HG02885 (cell line): ENCODE results near the gene UGT1A7.
"Not testable (repeated sequence)": the region's sequence is repeated elsewhere in the genome, so short reads cannot be mapped to it uniquely, and the experiment has no call there.

Source experiments
- ATAC-seq: cut with Tn5 transposase; IDR thresholded peaks from one replicate; pipeline ENCODE4 v1.9.1; 2021; ENCODE audit warnings: mild to moderate bottlenecking; ENCODE audit not compliant: unreplicated experiment, poor library complexity

The UGT1A7 gene

DNA sequence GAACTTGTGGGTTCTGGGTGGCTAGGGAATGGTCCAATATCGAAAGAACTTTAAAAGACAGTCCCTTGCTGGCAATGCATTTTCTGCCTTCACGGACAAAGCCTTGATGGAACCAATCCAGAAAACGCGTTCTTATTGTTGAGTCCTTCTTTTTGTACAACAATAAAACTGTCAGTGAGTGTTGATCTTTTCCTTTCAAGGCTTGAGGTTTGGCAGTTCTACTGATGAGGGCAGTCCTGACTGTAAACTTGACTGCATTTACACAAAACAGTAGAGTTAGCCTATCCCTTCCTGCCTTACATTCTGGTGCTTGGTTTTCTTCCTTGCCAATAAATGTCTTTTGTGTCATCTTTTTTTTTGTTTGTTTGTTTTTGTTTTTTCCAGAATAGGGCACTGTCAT lies 2.5 kb upstream of the UGT1A7 start:
- no peak for ATAC-seq

- no peak for ATAC-seq
Measured at GRCh38 chr2:233680361-233681045, 1.2 kb upstream of the UGT1A7 start.

DNA sequence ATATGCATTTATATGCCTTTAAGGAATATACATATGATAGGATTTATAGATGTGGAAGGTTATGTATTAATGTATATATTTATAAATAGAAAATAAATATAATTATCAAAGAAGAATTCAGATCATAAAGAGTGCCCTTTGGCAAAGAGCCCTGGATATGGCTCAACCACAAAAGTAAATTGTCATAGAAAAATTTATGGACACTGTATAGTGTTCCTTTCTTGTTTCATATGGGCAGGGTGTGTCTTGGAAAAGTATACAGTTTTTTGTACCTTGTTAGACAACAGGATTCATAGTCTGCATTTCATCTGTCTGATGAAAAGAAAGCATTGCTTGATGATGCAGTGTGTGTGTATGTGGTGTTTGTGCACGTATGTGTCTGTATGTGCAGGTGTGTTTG lies 2.9 kb downstream of the UGT1A7 start:
- ATAC-seq, result no peak

DNA sequence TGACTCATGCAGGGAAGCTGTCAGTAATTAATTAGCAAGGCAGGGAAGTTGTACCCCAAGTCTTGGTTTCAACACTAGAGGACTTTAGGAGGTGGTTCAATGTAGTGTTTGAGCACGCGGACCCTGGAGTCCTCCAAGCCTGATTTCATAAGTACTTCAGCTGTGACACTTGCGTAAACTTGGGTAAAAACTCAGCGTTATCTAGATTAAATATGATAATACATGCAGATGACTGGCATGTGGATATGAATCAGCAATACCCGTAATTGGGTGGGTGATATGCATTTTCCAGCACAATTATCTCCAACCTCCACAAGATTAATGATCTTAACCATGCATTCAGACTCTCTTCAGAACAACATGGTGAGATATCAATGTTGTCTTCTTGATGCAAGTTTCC lies 5.2 kb downstream of the UGT1A7 start:
- no peak for ATAC-seq

DNA sequence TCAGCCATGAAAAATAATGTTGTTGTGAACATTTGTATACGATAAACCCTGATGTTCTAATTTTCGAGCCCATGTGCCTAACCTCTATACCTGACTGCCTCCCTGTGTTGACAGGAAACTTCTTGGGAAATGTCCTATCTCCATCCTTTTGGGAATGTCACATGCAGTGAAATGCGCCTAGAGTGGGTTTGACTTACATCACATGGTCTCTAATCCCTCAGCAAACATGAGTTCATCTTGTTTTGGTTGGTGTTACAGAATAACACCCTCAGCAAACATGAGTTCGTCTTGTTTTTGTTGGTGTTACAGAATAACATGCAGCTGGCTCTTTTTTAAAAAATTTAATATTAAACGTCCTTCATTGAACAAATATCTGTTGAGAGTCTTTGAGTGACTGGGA lies 6.6 kb downstream of the UGT1A7 start:
- ATAC-seq, result no peak

GRCh38 chr2:233689031-233689430 lies 7.3 kb downstream of the UGT1A7 start:
- ATAC-seq, result no peak

DNA sequence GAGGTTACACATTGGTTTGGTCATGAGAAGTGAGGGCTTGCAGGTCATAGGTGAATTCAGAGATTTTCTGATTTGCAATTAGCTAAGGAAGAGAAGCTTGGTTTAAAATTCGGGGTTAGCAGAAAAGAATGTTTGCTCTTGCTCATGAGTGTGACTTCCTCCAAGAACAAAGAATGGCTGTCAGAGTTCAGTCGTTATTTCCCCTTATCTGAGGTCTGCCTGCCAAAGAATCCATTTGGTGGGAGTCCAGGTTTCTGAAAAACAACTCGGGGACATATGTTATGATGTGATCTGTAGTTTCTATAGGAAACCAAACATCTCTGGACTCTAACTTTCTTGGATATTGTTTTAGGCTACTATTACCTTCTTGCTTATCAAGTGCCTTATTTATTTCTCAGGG lies 7.8 kb downstream of the UGT1A7 start:
- ATAC-seq, result no peak

DNA sequence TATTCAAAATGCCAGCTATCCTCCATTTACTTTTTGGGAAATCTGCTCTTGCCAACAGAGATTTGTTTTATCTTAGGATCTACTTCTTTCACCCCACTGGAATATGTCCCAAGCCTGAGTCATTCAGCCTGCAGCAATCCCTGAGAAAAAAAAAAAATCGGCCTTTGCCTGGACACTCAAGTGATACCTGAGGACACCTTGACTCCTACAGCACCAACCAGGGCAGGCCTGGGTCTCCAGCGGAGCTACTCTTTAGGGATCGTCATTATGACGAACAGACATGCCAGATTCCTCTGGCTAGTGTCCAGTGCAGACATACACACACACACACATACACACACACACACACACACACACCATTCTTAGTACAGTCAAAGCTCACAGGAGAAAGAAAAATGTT lies 8.7 kb downstream of the UGT1A7 start:
- no peak for ATAC-seq

DNA sequence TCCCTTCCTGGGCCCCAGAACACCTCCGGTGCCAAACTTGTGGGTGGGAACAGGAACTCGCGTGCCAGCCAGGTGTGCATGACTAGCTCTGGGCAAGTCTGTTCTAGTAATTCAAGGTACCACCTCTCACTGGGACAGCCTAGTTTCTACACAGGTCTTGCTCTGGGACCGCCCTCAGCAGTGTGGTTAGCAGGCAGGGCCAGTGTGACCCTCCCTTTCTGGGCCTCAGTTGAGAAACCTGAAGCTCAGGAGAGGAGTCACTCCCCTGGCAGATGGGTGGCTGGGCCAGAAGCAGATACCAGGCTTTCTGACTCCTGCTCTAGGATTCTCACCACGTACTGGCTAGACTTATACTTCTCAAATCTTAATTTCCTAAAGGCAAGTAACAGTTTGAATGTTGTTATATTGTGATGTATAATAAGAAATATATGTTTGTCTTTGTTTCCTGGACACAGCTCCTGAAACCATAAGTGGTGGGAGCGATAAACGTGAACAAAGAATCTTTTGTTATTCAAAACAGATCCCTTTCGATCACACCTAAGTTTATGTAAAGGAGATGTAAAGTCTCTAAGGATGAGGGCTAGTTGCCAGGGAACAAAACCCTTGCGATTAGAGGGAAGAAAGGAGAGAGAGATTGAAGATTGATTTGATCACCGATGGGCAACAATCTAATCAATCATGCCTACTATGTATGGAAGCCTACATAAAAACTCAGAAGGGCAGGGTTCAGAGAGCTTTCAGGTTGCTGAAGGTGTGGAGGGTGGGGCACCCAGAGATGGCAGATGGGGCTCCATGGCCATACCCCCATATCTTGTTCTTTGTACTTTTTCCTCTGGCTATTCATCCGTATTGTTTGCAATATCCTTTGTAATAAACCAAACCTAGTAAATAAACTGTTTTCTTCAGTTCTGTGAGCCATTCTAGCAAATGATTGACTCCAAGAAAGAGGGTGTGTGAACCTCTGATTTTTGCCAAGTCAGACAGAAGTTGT lies 10.0 kb downstream of the UGT1A7 start:
- no peak for ATAC-seq

GRCh38 chr2:233692648-233693047 lies 10.9 kb downstream of the UGT1A7 start, which contains the start of gene UGT1A6:
Gene UGT1A6 (plus strand): TSS chr2:233692890. CDS start chr2:233693005, 115 bp downstream.
- no peak for ATAC-seq

GRCh38 chr2:233693963-233694362 lies 12.3 kb downstream of the UGT1A7 start:
- ATAC-seq, result no peak

DNA sequence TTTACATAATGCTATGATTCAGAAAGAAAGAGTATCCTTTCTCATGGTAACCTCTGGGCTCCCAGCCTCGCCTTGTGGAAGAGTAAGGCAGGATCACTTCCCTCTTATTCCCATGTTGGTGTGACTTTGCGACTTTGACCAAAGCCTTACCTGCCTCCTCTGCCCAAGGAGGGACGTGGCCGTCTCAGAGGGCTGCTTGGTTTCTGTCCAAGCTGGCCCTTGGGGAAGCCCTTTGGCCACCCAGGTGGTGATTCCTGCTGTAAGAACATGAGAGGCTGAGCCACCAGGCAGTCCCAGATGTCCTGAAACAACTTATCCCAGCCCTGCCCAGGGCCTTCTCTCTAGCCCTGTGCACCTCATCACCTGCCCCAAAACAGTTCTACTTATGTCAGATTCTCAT lies 17.0 kb downstream of the UGT1A7 start:
- no peak for ATAC-seq

- ATAC-seq, result no peak
Measured at GRCh38 chr2:233699424-233700027, 17.8 kb downstream of the UGT1A7 start.

DNA sequence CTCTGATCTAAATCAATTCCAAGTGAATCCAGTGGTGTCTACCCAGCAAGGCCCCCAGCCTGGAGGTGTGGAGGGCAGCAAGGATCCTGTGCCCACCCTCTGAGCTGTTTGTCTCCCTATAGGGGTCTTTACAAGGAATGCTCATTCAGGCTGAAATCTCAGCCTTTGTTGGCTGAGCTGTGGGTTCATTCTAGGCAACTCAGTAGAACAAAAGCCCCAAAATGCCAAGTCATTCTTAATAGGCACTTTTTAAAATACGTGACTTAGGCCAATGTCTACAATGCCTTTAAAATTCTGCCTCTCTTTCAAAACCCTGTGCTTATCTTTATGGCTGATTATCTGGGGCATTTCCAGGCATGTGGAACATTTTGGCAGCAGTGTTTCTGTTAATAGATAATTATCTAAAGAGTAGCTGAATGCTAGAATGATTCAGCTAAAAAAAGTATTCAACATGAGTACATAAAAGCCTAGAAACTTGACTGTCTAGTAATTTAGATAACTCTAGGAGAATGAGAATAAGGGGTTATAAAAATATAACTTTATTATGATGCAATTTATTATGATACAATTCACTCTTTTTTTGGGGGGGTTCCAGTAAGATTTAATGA lies 18.4 kb downstream of the UGT1A7 start:
- ATAC-seq, result no peak

DNA sequence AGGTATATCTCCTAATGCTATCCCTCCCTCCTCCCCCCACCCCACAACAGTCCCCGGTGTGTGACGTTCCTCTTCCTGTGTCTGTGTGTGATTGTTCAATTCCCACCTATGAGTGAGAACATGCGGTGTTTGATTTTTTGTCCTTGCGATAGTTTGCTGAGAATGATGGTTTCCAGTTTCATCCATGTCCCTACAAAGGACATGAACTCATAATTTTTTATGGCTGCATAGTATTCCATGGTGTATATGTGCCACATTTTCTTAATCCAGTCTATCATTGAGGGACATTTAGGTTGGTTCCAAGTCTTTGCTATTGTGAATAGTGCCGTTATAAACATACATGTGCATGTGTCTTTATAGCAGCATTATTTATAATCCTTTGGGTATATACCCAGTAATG lies 19.1 kb downstream of the UGT1A7 start:
- ATAC-seq, result not testable (repeated sequence)

- no peak for ATAC-seq
Measured at GRCh38 chr2:233702238-233702637, 20.5 kb downstream of the UGT1A7 start.

GRCh38 chr2:233705911-233706506 lies 24.3 kb downstream of the UGT1A7 start:
- no peak for ATAC-seq

DNA sequence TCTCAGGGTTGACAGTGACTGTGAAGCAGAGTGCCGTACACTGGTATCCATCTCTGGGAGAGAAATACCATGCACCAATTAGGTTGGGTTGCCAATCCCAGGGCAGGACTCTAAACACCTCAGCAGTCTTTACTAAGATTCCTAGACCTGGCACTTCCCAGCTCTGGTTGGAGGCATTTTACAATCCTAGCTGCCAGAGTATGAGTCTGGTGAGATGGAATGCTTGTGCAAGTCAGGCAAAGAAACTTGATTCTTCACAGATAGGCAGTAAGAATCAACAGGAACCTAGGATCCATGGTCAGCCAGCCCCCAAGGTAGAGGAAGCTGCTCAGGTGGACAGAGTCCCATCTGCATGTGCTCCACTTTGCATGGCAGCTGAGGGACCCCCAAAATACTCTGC lies 25.0 kb downstream of the UGT1A7 start:
- ATAC-seq, result no peak

DNA sequence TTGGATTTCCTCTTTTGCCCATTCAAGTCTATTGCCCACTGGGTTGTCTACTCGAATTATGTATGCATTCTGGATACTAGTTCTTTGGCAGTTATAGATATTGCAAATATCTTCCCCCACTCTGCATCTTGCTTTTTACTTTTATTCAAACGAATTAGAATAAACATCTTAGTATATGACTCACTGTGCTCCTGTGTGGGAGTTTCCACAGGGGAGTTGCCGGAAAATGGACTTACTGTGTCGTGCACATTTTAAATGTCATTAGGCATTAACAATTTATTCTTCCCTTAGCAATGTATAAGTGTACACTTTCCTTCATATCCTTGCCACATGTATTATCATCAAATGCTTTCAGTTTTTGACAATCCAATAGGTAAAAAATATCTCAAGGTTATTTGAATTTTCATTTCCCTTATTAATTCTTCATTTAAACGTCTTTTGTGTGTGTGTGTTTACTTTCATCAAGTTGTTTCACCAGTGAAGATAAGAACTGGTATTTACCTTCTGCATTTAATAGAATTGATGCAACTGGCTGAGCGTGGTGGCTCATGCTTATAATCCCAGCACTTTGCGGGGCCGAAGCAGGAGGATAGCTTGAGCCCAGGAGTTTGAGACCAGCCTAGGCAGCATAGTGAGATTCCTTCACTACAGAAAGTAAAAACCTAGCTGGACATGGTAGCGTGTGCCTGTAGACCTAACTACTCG lies 26.4 kb downstream of the UGT1A7 start:
- no peak for ATAC-seq

DNA sequence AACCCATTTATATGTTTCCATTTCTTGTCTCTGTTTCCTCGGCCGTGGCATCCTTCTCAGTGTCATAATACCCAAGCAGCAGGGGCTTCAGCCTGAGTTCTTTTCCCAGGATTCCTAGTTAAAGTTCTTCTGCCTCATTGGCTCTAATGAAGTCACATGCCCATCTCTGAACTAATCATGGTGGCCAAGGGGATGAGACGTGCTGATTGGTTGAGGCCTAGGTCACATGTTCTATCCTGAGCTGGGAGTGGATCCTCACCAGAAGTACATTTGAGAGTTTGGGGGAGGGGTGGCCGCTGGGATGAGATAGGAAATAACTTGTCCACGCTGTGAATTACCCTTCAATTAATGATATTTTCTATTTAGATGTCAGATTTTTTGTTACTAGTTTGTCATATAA lies 27.2 kb downstream of the UGT1A7 start:
- ATAC-seq, result no peak
